NCI-H748 (cell line): Measurements from ENCODE around the gene LRRC8E.
A peak's percentile ranks its signal among the peaks of the same experiment; 100 is the strongest.
"Not testable (repeated sequence)": the region's sequence is repeated elsewhere in the genome, so short reads cannot be mapped to it uniquely, and the experiment has no call there.

Experiments used
- DNase-seq: peaks from one replicate; lab custom pipeline; 2025; ENCODE audit not compliant: unreplicated experiment; lab: John Stamatoyannopoulos, UW

LRRC8E gene

GRCh38 chr19:7883796-7884570 lies 4.3 kb upstream of the LRRC8E start:
- DNase-seq: no peak

- no peak for DNase-seq
These were observed 2.5 kb upstream of the LRRC8E start for GRCh38 chr19:7885818-7886217.

- DNase-seq: no peak
These were observed 734 bp upstream of the LRRC8E start for GRCh38 chr19:7887408-7888144.

GRCh38 chr19:7888826-7889217 lies 512 bp downstream of the LRRC8E start:
- DNase-seq: no peak

- DNase-seq: not testable (repeated sequence)
These were observed 5.2 kb downstream of the LRRC8E start for GRCh38 chr19:7893362-7894101.

- no peak for DNase-seq
These were observed 6.5 kb downstream of the LRRC8E start for GRCh38 chr19:7894612-7895309.

GRCh38 chr19:7895565-7895964 lies 7.3 kb downstream of the LRRC8E start:
- no peak for DNase-seq

- no peak for DNase-seq
These were observed 9.0 kb downstream of the LRRC8E start for GRCh38 chr19:7897292-7897691.

- no peak for DNase-seq
These were observed 10.7 kb downstream of the LRRC8E start for GRCh38 chr19:7898967-7899366.

GRCh38 chr19:7899751-7900378 lies 11.6 kb downstream of the LRRC8E start:
- no peak for DNase-seq

GRCh38 chr19:7900401-7900870 lies 12.1 kb downstream of the LRRC8E start:
- no peak for DNase-seq

GRCh38 chr19:7900931-7901330 lies 12.6 kb downstream of the LRRC8E start:
- DNase-seq: no peak

- no peak for DNase-seq
These were observed 13.0 kb downstream of the LRRC8E start for GRCh38 chr19:7901337-7901736.

GRCh38 chr19:7902796-7903243 lies 14.5 kb downstream of the LRRC8E start:
- DNase-seq: no peak

GRCh38 chr19:7903244-7904073 lies 15.1 kb downstream of the LRRC8E start, which contains the start of gene MAP2K7:
Gene MAP2K7 (plus strand): TSS chr19:7903877. CDS start chr19:7903945, 68 bp downstream.
- DNase-seq: peak; percentile 96

GRCh38 chr19:7904074-7905020 lies 16.0 kb downstream of the LRRC8E start:
- DNase-seq: peak; percentile 32

- DNase-seq: no peak
These were observed 17.0 kb downstream of the LRRC8E start for GRCh38 chr19:7905268-7905667.

- no peak for DNase-seq
These were observed 17.5 kb downstream of the LRRC8E start for GRCh38 chr19:7905859-7906258.
